GM13977 (cell line): ENCODE data around the gene CEBPE.

ENCODE experiments used
- DNase-seq: peaks from one replicate; pipeline ENCODE4 v3.0.0; 2012; ENCODE audit warnings: low spot score
- CTCF ChIP-seq: IDR thresholded peaks from 2 replicates; pipeline ENCODE4 v1.5.1; 2012; ENCODE audit warnings: mild to moderate bottlenecking, control low read depth; ENCODE audit not compliant: insufficient read depth; ENCODE audit errors: extremely low read depth, missing control alignments
- in situ Hi-C: fragments of 300-500 bp; cut with MboI; formaldehyde crosslinking; loops from one replicate; pipeline ENCODE4 v1.12.0; 2022; ENCODE audit warnings: low sequenced_read_pairs, low pct_unique_long_range_greater_than_20kb, mixed read lengths, inconsistent platforms; ENCODE audit not compliant: unreplicated experiment

The CEBPE gene

GRCh38 chr14:23118506-23119362 lies at the start of gene CEBPE:
Gene CEBPE, minus strand, starts transcription at chr14:23119255. Its CDS starts 164 bp downstream, at chr14:23119091.
- no peak for DNase-seq
- TF ChIP-seq CTCF: no peak
- in situ Hi-C loops: no loop called here

- in situ Hi-C loops: no loop called here
- no peak for TF ChIP-seq CTCF
Observed at GRCh38 chr14:23168246-23168645, 49.2 kb upstream of the CEBPE start.

GRCh38 chr14:23167116-23167847 lies 48.2 kb upstream of the CEBPE start:
- no peak for DNase-seq
- in situ Hi-C loops: no loop called here
- no peak for TF ChIP-seq CTCF

More at GRCh38 chr14:23168246-23168645, 49.2 kb upstream of the CEBPE start:
- no peak for DNase-seq

GRCh38 chr14:23164949-23165348 lies 45.9 kb upstream of the CEBPE start:
- in situ Hi-C loops: no loop called here
- no peak for TF ChIP-seq CTCF
- DNase-seq: no peak

- in situ Hi-C loops: no loop called here
- no peak for TF ChIP-seq CTCF
- DNase-seq: no peak
Observed at GRCh38 chr14:23164250-23164649, 45.2 kb upstream of the CEBPE start.

GRCh38 chr14:23163830-23164229 lies 44.8 kb upstream of the CEBPE start:
- in situ Hi-C loops: no loop called here
- no peak for DNase-seq
- no peak for TF ChIP-seq CTCF
